ENCODE data around the gene RAB3B.

Gene RAB3B, protein sequence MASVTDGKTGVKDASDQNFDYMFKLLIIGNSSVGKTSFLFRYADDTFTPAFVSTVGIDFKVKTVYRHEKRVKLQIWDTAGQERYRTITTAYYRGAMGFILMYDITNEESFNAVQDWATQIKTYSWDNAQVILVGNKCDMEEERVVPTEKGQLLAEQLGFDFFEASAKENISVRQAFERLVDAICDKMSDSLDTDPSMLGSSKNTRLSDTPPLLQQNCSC
- long read RNA-seq = 0 reads

DNA sequence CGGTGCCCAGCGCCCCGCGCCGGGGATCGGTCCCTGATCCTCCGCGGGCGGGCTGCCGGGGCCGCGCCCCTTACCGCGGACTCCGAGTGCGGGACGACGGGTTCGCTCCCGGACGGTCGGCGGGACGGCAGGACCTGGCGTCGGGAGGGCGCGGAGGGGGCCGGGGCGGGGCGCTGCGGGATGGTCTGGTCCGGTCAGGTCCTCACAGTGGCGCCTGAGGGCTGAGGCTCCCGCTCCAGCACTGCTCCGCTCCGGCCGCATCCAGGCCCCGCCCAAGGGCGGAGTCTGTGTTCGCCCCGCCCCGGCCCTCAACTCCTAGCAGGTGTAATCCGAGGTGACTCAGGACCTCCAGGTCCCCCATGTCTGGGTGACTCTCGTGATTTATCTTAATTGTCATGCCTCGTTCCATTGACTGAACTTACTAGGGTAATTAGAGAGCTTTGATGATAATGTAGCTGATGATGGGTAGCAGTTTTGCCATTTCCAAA lies at the start of gene RAB3B:
TSS of gene RAB3B (minus strand) at position 223 of the 488 bp plus-strand sequence. CDS start 13,583 bp downstream, outside the sequence.
- H3K4me3 ChIP-seq (replicated peaks; ENCODE audit: insufficient read depth, low read length) = peak within 1 kb of the TSS; percentile 42
- H3K27ac ChIP-seq (replicated peaks) = no peak within 1 kb of the TSS
- H3K27me3 ChIP-seq (ENCODE audit: insufficient read depth, poor library complexity, severe bottlenecking) = peaks cover 22% of the 10 kb centered on the region
- peak; percentile 21 to 25 for DNase-seq (ENCODE audit: low read depth in 1 of 2, low spot score in 1 of 2)
- TF ChIP-seq GABPA (IDR thresholded peaks at IDR 0.05; ENCODE audit: low read depth) (no peak), POLR2AphosphoS5 (IDR thresholded peaks at IDR 0.05; ENCODE audit: low read depth) (no peak), SPI1 (IDR thresholded peaks at IDR 0.05; ENCODE audit: borderline replicate concordance, low read depth) (no peak)
- TF ChIP-seq, protein P1, sequence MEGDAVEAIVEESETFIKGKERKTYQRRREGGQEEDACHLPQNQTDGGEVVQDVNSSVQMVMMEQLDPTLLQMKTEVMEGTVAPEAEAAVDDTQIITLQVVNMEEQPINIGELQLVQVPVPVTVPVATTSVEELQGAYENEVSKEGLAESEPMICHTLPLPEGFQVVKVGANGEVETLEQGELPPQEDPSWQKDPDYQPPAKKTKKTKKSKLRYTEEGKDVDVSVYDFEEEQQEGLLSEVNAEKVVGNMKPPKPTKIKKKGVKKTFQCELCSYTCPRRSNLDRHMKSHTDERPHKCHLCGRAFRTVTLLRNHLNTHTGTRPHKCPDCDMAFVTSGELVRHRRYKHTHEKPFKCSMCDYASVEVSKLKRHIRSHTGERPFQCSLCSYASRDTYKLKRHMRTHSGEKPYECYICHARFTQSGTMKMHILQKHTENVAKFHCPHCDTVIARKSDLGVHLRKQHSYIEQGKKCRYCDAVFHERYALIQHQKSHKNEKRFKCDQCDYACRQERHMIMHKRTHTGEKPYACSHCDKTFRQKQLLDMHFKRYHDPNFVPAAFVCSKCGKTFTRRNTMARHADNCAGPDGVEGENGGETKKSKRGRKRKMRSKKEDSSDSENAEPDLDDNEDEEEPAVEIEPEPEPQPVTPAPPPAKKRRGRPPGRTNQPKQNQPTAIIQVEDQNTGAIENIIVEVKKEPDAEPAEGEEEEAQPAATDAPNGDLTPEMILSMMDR (IDR thresholded peaks at IDR 0.05; ENCODE audit: insufficient read depth, low read length) = no peak
- TF ChIP-seq, protein P2, sequence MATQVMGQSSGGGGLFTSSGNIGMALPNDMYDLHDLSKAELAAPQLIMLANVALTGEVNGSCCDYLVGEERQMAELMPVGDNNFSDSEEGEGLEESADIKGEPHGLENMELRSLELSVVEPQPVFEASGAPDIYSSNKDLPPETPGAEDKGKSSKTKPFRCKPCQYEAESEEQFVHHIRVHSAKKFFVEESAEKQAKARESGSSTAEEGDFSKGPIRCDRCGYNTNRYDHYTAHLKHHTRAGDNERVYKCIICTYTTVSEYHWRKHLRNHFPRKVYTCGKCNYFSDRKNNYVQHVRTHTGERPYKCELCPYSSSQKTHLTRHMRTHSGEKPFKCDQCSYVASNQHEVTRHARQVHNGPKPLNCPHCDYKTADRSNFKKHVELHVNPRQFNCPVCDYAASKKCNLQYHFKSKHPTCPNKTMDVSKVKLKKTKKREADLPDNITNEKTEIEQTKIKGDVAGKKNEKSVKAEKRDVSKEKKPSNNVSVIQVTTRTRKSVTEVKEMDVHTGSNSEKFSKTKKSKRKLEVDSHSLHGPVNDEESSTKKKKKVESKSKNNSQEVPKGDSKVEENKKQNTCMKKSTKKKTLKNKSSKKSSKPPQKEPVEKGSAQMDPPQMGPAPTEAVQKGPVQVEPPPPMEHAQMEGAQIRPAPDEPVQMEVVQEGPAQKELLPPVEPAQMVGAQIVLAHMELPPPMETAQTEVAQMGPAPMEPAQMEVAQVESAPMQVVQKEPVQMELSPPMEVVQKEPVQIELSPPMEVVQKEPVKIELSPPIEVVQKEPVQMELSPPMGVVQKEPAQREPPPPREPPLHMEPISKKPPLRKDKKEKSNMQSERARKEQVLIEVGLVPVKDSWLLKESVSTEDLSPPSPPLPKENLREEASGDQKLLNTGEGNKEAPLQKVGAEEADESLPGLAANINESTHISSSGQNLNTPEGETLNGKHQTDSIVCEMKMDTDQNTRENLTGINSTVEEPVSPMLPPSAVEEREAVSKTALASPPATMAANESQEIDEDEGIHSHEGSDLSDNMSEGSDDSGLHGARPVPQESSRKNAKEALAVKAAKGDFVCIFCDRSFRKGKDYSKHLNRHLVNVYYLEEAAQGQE (IDR thresholded peaks at IDR 0.05; ENCODE audit: insufficient replicate concordance, low read depth) = no peak

DNA sequence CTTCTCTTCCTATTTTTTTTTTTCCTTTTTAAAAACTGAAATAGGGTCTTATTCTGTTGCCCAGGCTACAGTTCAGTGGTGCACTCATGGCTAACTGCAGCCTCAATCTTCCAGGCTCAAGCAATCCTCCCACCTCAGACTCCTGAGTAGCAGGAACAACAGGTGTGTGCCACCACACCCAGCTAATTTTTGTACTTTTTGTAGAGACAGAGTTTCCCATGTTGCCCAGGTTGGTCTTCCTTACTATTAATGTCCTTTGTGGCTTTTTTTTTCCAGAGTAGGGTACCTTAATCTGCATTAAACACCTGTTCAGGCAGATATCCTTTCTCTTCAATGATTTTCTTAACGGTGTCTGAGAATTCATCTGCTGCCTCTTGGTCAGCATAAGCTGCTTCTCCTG lies 47.4 kb upstream of the RAB3B start:
- Histone ChIP-seq H3K27me3 (ENCODE audit: insufficient read depth, poor library complexity, severe bottlenecking) (no peaks in the 10 kb centered on the region), H3K27ac (replicated peaks) (no peak overlapping the region), H3K4me3 (replicated peaks; ENCODE audit: insufficient read depth, low read length) (no peak overlapping the region)
- DNase-seq (ENCODE audit: low read depth in 1 of 2, low spot score in 1 of 2) = no peak
- TF ChIP-seq, protein P2 (IDR thresholded peaks at IDR 0.05; ENCODE audit: insufficient replicate concordance, low read depth) = no peak
- no peak for TF ChIP-seq GABPA (IDR thresholded peaks at IDR 0.05; ENCODE audit: low read depth)
- TF ChIP-seq SPI1 (IDR thresholded peaks at IDR 0.05; ENCODE audit: borderline replicate concordance, low read depth) = no peak
- TF ChIP-seq POLR2AphosphoS5 (IDR thresholded peaks at IDR 0.05; ENCODE audit: low read depth) = no peak
- TF ChIP-seq, protein P1 (IDR thresholded peaks at IDR 0.05; ENCODE audit: insufficient read depth, low read length) = no peak

DNA sequence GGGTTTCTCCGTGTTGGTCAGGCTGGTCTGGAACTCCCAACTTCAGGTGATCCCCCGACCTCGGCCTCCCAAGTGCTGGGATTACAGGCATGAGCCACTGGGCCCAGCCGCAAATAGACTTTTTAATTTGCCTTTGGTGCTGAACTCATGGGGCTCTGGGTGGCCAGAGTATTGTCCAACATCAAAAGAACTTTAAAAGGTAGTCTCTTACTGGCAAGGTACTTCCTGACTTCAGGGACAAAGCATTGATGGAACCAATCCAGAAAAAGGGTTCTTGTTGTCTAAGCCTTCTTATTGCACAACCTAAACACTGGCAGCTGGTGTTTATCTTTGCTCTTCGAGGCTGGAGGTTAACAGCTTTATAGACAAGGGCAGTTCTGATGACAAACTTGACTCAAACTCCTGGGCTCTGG lies 46.9 kb upstream of the RAB3B start:
- DNase-seq (ENCODE audit: low read depth in 1 of 2, low spot score in 1 of 2) = peak in 1 of 2 experiments; percentile 11
- no peak overlapping the region for H3K4me3 ChIP-seq (replicated peaks; ENCODE audit: insufficient read depth, low read length)
- H3K27me3 ChIP-seq (ENCODE audit: insufficient read depth, poor library complexity, severe bottlenecking) = no peaks in the 10 kb centered on the region
- TF ChIP-seq SPI1 (IDR thresholded peaks at IDR 0.05; ENCODE audit: borderline replicate concordance, low read depth) (no peak), POLR2AphosphoS5 (IDR thresholded peaks at IDR 0.05; ENCODE audit: low read depth) (no peak)
- TF ChIP-seq, protein P1 (IDR thresholded peaks at IDR 0.05; ENCODE audit: insufficient read depth, low read length) = no peak
- no peak overlapping the region for H3K27ac ChIP-seq (replicated peaks)
